HEK293 (cell line): ENCODE data around the gene CDK10.

Source experiments
- CTCF ChIA-PET: fragments of 350-600 bp; formaldehyde crosslinking; extraction: SDS; loops from one replicate; lab custom pipeline; 2021; ENCODE audit warnings: antibody characterized with exemption; lab: Yijun Ruan, JAX
- POLR2A ChIA-PET: fragments of 300-600 bp; formaldehyde crosslinking; extraction: SDS; loops from one replicate; lab custom pipeline; 2020; ENCODE audit warnings: antibody characterized with exemption, inconsistent platforms; lab: Yijun Ruan, JAX
- H3K27ac ChIP-seq: fragments of 200-500 bp; sonication (Bioruptor generic); 2 replicates; pipeline ENCODE4 v1.5.1; 2014; ENCODE audit warnings: low read depth, low read length, control low read depth, inconsistent platforms; ENCODE audit errors: extremely low read depth
- H3K36me3 ChIP-seq, 2 experiments: fragments of 200-500 bp in 1 of 2; sonication (Bioruptor generic) in 1 of 2; 1 replicate in 1 of 2; 2 replicates in 1 of 2; pipeline ENCODE4 v1.5.1; 2014 to 2017; ENCODE audit warnings: inconsistent platforms in 2 of 2, low read length in 2 of 2; ENCODE audit not compliant: control insufficient read depth in 2 of 2, insufficient read depth in 1 of 2
- H3K4me1 ChIP-seq: fragments of 200-500 bp; sonication (Bioruptor generic); 2 replicates; pipeline ENCODE4 v1.5.1; 2014; ENCODE audit warnings: mild to moderate bottlenecking, low read length, inconsistent platforms; ENCODE audit not compliant: control insufficient read depth, insufficient read depth
- H3K4me3 ChIP-seq: 2 replicates; pipeline ENCODE4 v1.5.1; 2011; ENCODE audit warnings: low read depth, mild to moderate bottlenecking, control low read depth, low read length, moderate library complexity
- H3K9me3 ChIP-seq: fragments of 200-500 bp; sonication (Bioruptor generic); 2 replicates; pipeline ENCODE4 v1.5.1; 2014; ENCODE audit warnings: low read depth, low read length, inconsistent platforms; ENCODE audit not compliant: control insufficient read depth, insufficient read depth
- GLIS1 ChIP-seq: fragments of 450-650 bp; formaldehyde crosslinking; IDR thresholded peaks from 2 replicates; pipeline ENCODE4 v1.5.1; 2016; ENCODE audit warnings: missing biosample characterization, missing genetic modification characterization
- KLF1 ChIP-seq: fragments of 450-650 bp; formaldehyde crosslinking; IDR thresholded peaks from 2 replicates; pipeline ENCODE4 v1.5.1; 2016; ENCODE audit warnings: missing biosample characterization, missing genetic modification characterization
- KLF8 ChIP-seq: fragments of 450-650 bp; formaldehyde crosslinking; IDR thresholded peaks from 2 replicates; pipeline ENCODE4 v1.5.1; 2016; ENCODE audit warnings: missing biosample characterization, missing genetic modification characterization
- ZIC2 ChIP-seq: fragments of 450-650 bp; formaldehyde crosslinking; IDR thresholded peaks from 2 replicates; pipeline ENCODE4 v1.5.1; 2016; ENCODE audit warnings: missing biosample characterization, missing genetic modification characterization
- ZNF280C ChIP-seq: fragments of 450-650 bp; formaldehyde crosslinking; IDR thresholded peaks from 2 replicates; pipeline ENCODE4 v1.5.1; 2016; ENCODE audit warnings: missing biosample characterization, missing genetic modification characterization
- ZNF501 ChIP-seq: fragments of 450-650 bp; formaldehyde crosslinking; IDR thresholded peaks from 2 replicates; pipeline ENCODE4 v1.5.1; 2016; ENCODE audit warnings: missing biosample characterization, missing genetic modification characterization
- ZNF791 ChIP-seq: fragments of 450-650 bp; formaldehyde crosslinking; IDR thresholded peaks from 2 replicates; pipeline ENCODE4 v1.5.1; 2016; ENCODE audit warnings: missing biosample characterization, missing genetic modification characterization
- ZNF830 ChIP-seq: fragments of 450-650 bp; IDR thresholded peaks from 2 replicates; pipeline ENCODE4 v1.5.0; 2018; ENCODE audit warnings: missing biosample characterization, missing genetic modification characterization, low read depth, mild to moderate bottlenecking, moderate library complexity
- ZSCAN23 ChIP-seq: fragments of 450-650 bp; formaldehyde crosslinking; IDR thresholded peaks from 2 replicates; pipeline ENCODE4 v1.5.1; 2016; ENCODE audit warnings: missing biosample characterization, missing genetic modification characterization
- TF ChIP-seq, protein P1 (sequence below): fragments of 450-650 bp; formaldehyde crosslinking; IDR thresholded peaks from 2 replicates; pipeline ENCODE4 v1.5.1; 2016; ENCODE audit warnings: missing biosample characterization, missing genetic modification characterization
- TF ChIP-seq, protein P2 (sequence below): IDR thresholded peaks from 2 replicates; pipeline ENCODE4 v1.6.1; 2011; ENCODE audit warnings: mild to moderate bottlenecking, low read depth, low read length, borderline replicate concordance

The CDK10 gene

DNA sequence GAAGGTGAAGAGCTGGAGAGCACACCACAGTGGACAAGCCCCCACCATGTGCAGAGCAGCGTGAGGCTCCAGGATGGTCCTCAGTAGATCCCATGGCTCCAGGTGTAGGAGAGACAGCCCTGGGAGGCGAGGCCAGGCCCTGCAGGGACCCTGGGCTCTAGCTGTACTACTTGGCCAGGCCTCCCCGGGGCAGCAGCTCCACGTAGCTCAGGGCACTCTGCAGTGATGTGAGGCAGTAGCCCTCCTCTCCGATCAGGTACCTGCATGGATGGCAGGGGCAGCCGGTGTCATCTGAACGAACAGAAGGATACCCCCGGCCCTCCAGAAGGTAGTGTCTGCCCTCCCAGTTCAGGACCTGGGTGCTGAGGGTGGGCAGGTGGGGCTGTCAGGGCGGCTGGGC, 21.2 kb downstream of the CDK10 start:
- CTCF ChIA-PET, result interaction anchor here (0.5 to 0.8 kb wide), 2 partner anchors 34 to 166 kb away, joined by 3 to 5 read pairs; partner anchors contain the start of gene TCF25

GRCh38 chr16:89708481-89708931, 22.0 kb downstream of the CDK10 start:
- POLR2A ChIA-PET, result interaction anchor here (0.6 to 1.2 kb wide), 3 partner anchors 9 to 83 kb away, joined by 3 to 4 read pairs (median 3); no protein-coding TSS in a partner anchor
- peak; percentile 95 for TF ChIP-seq KLF1 (tag by site-specific recombination)
- no peak for TF ChIP-seq ZNF280C (tag by site-specific recombination)
- no peak for TF ChIP-seq ZNF501 (tag by site-specific recombination)
- TF ChIP-seq KLF8 (tag by site-specific recombination), result peak; percentile 36; the same call in 1 of the 2 replicates
- Histone ChIP-seq H3K27ac (no peak overlapping the region), H3K36me3 (peaks cover 0 to 1% of the 10 kb centered on the region in 2 experiments; a peak in 2 of 3 replicates), H3K4me1 (no peaks in the 10 kb centered on the region; the same call in 1 of the 2 replicates), H3K9me3 (no peaks in the 10 kb centered on the region), H3K4me3 (no peak overlapping the region)
- CTCF ChIA-PET, result interaction anchor here (0.5 to 1.4 kb wide), 4 partner anchors 8 to 246 kb away, joined by 3 to 6 read pairs (median 4); no protein-coding TSS in a partner anchor

More for the DNA sequence above, 21.2 kb downstream of the CDK10 start:
- POLR2A ChIA-PET, result interaction anchor here (1.2 kb wide), 1 partner anchor 10 kb away, joined by 3 read pairs; no protein-coding TSS in a partner anchor
- Histone ChIP-seq H3K27ac (no peak overlapping the region), H3K4me3 (no peak overlapping the region), H3K9me3 (no peaks in the 10 kb centered on the region), H3K36me3 (no peaks in the 10 kb centered on the region), H3K4me1 (no peaks in the 10 kb centered on the region; the same call in 1 of the 2 replicates)
- TF ChIP-seq, protein P1, sequence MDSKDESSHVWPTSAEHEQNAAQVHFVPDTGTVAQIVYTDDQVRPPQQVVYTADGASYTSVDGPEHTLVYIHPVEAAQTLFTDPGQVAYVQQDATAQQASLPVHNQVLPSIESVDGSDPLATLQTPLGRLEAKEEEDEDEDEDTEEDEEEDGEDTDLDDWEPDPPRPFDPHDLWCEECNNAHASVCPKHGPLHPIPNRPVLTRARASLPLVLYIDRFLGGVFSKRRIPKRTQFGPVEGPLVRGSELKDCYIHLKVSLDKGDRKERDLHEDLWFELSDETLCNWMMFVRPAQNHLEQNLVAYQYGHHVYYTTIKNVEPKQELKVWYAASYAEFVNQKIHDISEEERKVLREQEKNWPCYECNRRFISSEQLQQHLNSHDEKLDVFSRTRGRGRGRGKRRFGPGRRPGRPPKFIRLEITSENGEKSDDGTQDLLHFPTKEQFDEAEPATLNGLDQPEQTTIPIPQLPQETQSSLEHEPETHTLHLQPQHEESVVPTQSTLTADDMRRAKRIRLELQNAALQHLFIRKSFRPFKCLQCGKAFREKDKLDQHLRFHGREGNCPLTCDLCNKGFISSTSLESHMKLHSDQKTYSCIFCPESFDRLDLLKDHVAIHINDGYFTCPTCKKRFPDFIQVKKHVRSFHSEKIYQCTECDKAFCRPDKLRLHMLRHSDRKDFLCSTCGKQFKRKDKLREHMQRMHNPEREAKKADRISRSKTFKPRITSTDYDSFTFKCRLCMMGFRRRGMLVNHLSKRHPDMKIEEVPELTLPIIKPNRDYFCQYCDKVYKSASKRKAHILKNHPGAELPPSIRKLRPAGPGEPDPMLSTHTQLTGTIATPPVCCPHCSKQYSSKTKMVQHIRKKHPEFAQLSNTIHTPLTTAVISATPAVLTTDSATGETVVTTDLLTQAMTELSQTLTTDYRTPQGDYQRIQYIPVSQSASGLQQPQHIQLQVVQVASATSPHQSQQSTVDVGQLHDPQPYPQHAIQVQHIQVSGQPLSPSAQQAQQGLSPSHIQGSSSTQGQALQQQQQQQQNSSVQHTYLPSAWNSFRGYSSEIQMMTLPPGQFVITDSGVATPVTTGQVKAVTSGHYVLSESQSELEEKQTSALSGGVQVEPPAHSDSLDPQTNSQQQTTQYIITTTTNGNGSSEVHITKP (tag by site-specific recombination), result 0 out of 2 replicates have a peak, but pooled peaks have one; percentile 18
- 0 out of 2 replicates have a peak, but pooled peaks have one; percentile 18 for TF ChIP-seq GLIS1 (tag by site-specific recombination)
- no peak for TF ChIP-seq ZSCAN23 (tag by site-specific recombination)
- TF ChIP-seq, protein P2, sequence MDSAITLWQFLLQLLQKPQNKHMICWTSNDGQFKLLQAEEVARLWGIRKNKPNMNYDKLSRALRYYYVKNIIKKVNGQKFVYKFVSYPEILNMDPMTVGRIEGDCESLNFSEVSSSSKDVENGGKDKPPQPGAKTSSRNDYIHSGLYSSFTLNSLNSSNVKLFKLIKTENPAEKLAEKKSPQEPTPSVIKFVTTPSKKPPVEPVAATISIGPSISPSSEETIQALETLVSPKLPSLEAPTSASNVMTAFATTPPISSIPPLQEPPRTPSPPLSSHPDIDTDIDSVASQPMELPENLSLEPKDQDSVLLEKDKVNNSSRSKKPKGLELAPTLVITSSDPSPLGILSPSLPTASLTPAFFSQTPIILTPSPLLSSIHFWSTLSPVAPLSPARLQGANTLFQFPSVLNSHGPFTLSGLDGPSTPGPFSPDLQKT, result no peak

DNA sequence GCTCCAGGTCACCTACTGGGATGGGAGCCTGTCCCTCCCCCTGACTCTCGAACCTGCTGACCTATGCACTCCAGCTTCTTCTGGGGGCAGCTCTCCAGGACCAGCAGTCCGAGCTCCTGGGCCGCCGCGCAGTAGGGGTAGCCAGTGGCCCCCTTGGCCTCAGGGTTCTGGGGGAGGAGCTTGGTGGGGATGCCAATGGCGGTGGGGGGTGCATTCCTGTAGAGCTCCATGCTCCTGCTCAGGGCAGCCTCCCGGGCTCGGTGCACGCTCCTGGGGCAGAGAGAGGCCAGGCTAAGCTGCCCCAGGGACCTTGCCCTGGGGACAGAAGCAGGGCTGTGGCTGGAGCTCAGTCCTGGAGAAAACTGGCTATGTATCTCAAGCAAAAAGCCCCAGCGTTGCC, 22.7 kb downstream of the CDK10 start:
- no peak overlapping the region for H3K4me3 ChIP-seq
- TF ChIP-seq ZIC2 (peak; percentile 21; the same call in 1 of the 2 replicates), ZNF791 (tag by site-specific recombination) (no peak), ZNF830 (no peak)
- TF ChIP-seq, all 188 proteins: peak for 1
- CTCF ChIA-PET, result interaction anchor here (0.6 to 1.4 kb wide), 4 partner anchors 8 to 246 kb away, joined by 3 to 6 read pairs (median 4); no protein-coding TSS in a partner anchor

More for the DNA sequence above, 22.7 kb downstream of the CDK10 start:
- no peaks in the 10 kb centered on the region; the same call in 1 of the 2 replicates for H3K4me1 ChIP-seq
- POLR2A ChIA-PET, result interaction anchor here (0.6 to 1.9 kb wide), 3 partner anchors 9 to 84 kb away, joined by 3 to 5 read pairs (median 4); no protein-coding TSS in a partner anchor
- peaks cover 0 to 5% of the 10 kb centered on the region in 2 experiments; a peak in 2 of 3 replicates for H3K36me3 ChIP-seq
- no peak overlapping the region for H3K27ac ChIP-seq
- H3K9me3 ChIP-seq, result no peaks in the 10 kb centered on the region
